Femur (tissue), 1 donor: ENCODE measurements around the gene GMEB2.

ENCODE experiments used
- DNase-seq: peaks from one replicate; pipeline ENCODE4 v3.0.0-alpha.2; 2017

GMEB2 gene

DNA sequence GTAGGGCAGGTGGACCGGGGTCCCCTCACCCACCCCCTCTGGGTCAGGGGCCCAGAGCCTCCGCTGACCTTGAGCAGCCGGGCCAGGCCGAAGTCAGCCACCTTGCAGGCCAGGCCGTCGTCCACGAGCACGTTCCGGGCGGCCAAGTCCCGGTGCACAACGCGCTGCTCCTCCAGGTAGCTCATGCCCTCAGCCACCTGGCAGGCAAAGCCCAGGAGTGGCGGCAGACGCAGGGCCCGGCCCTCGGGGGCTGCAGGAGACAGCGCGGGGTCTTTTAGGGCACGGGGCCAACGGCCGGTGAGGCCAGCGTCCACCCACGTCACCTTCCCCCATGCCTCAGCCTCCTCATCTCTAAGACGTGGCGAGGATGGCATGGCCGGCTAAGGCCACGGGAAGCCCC is 85.5 kb downstream of the GMEB2 start:
- DNase-seq = no peak

DNA sequence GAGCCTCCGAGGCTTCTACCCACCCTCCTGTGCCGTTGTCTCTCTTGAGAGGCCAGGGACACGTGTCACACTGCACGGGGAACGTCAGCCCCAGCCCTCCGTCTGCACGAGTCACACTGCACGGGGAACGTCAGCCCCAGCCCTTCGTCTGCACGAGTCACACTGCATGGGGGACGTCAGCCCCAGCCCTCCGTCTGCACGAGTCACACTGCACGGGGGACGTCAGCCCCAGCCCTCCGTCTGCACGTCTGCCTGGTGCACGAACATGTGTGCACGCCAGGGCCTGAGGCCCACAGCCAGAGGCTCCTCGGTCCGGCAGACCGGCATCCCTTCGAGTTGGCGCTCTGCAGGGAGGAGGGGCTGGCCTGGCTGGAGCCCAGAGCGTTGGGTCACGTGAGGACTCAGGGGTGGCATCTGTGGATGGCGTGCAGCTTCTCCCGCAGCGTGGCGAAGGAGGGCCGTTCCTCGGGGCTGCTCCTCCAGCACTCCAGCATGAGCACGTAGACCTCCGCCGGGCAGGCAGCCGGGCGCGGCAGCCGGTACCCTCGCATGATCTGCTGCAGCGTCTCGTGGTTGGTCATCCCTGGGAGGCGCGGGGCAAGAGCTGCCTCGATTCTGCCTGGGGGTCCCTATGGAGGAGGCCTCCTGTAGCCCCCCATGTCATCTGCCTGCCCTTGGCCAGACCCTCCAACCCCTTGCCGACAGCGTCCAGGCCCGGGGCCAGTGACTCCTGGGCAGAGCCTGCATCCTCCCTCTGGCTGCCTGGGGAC is 86.3 kb downstream of the GMEB2 start:
- DNase-seq = no peak

DNA sequence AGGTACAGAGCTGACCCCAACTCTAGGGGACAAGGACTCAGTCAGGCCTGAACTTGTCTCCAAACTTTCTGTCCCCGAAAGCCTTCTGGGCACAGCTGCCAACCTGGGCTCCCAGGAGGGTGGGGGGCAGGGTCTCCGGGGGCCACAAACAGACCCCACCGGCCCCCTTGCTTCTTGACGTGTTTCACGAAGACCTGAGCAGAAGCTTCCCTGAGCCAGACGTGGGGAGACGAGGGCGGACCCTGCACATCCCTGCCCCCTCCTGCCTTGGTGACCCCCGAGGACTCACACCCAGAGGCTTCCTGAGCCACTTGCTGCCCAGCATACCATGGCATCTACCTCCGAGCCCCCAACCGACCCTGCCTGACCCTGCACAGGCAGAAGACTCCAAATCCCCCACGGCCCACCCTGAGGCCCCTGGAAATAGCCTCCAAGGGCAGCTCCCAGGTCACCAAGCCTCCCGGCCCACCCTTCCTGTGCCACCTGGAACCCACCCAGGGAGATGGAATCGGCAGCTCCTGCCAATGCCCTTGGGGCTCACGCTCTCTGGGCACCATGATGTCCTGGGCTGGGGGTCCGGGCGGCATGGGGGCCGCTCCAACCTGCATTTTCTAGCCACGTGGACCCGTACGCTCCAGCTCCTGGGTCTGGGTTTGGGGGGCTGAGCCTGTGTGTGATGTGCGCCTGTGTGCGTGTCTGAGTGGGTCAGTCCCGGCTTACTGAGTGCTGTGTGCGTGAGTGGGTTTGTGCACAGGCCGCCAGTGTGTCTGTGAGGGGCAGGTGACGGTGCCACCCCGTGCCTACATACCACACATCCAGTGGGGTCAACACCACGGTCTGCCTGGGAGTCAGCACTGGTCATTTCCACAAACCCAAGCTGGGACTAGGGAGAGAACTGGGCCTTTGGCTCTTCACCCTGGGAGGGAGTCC is 87.2 kb downstream of the GMEB2 start:
- no peak for DNase-seq

DNA sequence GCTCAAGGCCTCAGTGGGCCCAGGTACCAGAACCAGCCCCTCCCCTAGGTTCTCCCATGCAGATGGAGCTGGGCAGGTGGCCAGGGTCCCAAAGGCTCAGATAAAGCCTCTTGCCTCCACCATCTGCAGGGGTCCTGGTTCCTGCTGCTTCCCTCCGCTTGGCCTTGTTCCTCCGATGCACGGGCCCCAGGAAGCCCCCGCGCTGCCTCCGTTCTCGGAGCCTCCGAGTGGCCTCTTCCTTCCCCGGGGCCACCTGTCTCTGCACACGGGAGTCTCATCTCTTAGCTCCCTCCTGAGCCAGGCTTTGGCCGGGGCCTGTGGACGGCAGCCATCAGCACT is 87.8 kb downstream of the GMEB2 start:
- no peak for DNase-seq

DNA sequence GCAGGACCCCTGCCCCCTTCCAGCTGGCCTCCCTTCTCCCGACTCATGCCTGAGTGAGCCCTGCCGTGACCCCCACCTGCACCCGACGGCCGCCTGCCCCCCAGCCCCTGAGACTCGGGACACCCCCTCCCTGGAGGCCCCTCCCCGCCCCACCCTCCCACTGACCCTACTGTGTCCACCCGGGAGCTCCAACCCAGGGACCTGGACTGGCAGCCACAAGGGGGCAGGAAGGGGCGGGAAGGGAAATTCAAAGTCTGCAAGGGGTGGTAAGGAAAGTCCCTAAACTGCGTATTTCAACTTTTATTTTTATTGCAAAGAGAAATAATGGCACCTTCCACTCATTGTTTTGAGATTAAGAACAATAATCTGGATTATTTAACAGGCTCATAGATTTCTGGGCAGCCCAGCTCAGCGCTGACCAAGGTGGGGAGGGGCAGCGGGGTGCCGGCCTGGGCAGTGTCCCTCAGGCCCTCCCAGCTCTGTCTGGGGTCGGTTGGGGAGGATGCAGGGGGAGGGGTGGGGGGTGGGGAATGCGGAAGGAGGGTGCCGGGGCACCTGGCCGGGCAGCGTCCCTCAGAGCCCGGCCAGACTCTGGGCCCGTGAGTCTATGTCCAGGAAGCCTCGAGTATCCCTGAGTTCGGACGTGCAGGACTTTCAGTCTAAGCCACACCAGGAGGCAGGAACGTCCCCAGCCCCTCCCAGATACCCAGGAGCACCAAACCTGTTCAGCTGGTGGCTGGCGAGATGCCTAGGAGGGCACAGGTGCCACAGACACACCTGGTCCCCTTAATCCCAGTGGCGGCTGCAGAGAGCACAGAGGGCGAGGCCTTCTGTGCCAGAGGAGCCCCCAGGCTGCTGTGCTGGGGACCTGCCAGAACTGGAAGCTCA is 88.5 kb downstream of the GMEB2 start:
- DNase-seq = no peak
